Measurements from ENCODE around the gene ZNF559.

DNA sequence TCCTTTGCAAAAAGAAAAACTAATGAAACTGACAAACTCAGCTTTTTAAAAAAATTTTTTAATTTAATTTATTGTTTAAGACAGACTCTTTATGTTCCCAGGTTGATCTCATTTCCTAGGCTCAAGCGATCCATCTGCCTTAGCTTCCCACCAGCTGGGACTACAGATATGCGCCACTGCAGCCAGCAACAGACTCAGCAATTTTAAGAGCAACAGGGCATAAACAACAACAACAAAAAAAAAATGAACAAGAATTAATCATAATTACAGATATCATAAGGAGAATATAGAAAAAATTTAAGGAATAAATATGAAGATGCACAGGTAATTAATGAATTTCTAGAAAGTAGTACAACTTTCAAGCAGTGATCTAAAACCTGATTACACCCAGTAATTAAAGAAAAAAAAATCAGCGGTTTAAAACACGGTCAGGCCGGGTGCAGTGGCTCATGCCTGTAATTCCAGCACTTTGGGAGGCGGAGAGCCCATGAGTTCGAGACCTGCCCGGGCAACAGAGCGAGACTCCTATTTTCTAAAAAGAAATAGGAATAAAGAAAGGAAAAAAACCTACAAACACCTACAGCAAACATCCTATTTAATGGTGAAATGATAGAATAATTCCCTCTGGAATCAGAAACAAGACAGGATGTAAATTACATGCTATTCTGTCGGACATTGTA is 15.7 kb upstream of the ZNF559 start:
- TF ChIP-seq, protein P1, sequence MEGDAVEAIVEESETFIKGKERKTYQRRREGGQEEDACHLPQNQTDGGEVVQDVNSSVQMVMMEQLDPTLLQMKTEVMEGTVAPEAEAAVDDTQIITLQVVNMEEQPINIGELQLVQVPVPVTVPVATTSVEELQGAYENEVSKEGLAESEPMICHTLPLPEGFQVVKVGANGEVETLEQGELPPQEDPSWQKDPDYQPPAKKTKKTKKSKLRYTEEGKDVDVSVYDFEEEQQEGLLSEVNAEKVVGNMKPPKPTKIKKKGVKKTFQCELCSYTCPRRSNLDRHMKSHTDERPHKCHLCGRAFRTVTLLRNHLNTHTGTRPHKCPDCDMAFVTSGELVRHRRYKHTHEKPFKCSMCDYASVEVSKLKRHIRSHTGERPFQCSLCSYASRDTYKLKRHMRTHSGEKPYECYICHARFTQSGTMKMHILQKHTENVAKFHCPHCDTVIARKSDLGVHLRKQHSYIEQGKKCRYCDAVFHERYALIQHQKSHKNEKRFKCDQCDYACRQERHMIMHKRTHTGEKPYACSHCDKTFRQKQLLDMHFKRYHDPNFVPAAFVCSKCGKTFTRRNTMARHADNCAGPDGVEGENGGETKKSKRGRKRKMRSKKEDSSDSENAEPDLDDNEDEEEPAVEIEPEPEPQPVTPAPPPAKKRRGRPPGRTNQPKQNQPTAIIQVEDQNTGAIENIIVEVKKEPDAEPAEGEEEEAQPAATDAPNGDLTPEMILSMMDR (IDR thresholded peaks at IDR 0.05), result no peak
- no peak for TF ChIP-seq POLR2A (IDR thresholded peaks at IDR 0.05)

All from prostate gland (tissue), 2 donors.